ENCODE data around the gene ALDH1A2.
"Not testable (repeated sequence)": the region's sequence is repeated elsewhere in the genome, so short reads cannot be mapped to it uniquely, and the experiment has no call there.

The ALDH1A2 gene

GRCh38 chr15:58037723-58038301 is 27.7 kb downstream of the ALDH1A2 start:
- Histone ChIP-seq H3K4me3 (ENCODE audit: severe bottlenecking) (no peak overlapping the region), H3K27ac (ENCODE audit: poor library complexity, severe bottlenecking) (peak overlapping the region; percentile 91), H3K4me1 (ENCODE audit: insufficient read depth, poor library complexity, severe bottlenecking) (peaks cover 46% of the 10 kb centered on the region), H3K9me3 (ENCODE audit: severe bottlenecking) (no peaks in the 10 kb centered on the region), H3K36me3 (ENCODE audit: low read depth) (no peaks in the 10 kb centered on the region), H3K27me3 (ENCODE audit: insufficient read depth, poor library complexity, severe bottlenecking) (no peaks in the 10 kb centered on the region)
- DNase-seq (ENCODE audit: low spot score) (no peak), ATAC-seq (ENCODE audit: low read depth) (no peak)
- TF ChIP-seq CTCF (IDR thresholded peaks at IDR 0.05; ENCODE audit: poor library complexity, severe bottlenecking) = no peak

GRCh38 chr15:58036579-58036978 is 28.9 kb downstream of the ALDH1A2 start:
- no peak overlapping the region for H3K4me3 ChIP-seq (ENCODE audit: severe bottlenecking)
- TF ChIP-seq CTCF (IDR thresholded peaks at IDR 0.05; ENCODE audit: poor library complexity, severe bottlenecking) = no peak
- no peak for DNase-seq (ENCODE audit: low spot score)
- no peaks in the 10 kb centered on the region for H3K9me3 ChIP-seq (ENCODE audit: severe bottlenecking)
- no peak overlapping the region for H3K27ac ChIP-seq (ENCODE audit: poor library complexity, severe bottlenecking)
- no peak for ATAC-seq (ENCODE audit: low read depth)
- no peaks in the 10 kb centered on the region for H3K36me3 ChIP-seq (ENCODE audit: low read depth)
- H3K4me1 ChIP-seq (ENCODE audit: insufficient read depth, poor library complexity, severe bottlenecking) = peaks cover 36% of the 10 kb centered on the region
- no peaks in the 10 kb centered on the region for H3K27me3 ChIP-seq (ENCODE audit: insufficient read depth, poor library complexity, severe bottlenecking)

- not testable (repeated sequence) for H3K36me3 ChIP-seq (ENCODE audit: low read depth); H3K27ac ChIP-seq (ENCODE audit: poor library complexity, severe bottlenecking); H3K27me3 ChIP-seq (ENCODE audit: insufficient read depth, poor library complexity, severe bottlenecking); DNase-seq (ENCODE audit: low spot score); H3K4me3 ChIP-seq (ENCODE audit: severe bottlenecking); H3K4me1 ChIP-seq (ENCODE audit: insufficient read depth, poor library complexity, severe bottlenecking); ATAC-seq (ENCODE audit: low read depth)
- H3K9me3 ChIP-seq (ENCODE audit: severe bottlenecking) = peaks cover 22% of the 10 kb centered on the region
Measured at GRCh38 chr15:58028392-58028791, 37.1 kb downstream of the ALDH1A2 start.

GRCh38 chr15:58026552-58026951 is 39.0 kb downstream of the ALDH1A2 start:
- no peak overlapping the region for H3K27ac ChIP-seq (ENCODE audit: poor library complexity, severe bottlenecking)
- no peak overlapping the region for H3K4me3 ChIP-seq (ENCODE audit: severe bottlenecking)
- no peaks in the 10 kb centered on the region for H3K4me1 ChIP-seq (ENCODE audit: insufficient read depth, poor library complexity, severe bottlenecking)
- H3K27me3 ChIP-seq (ENCODE audit: insufficient read depth, poor library complexity, severe bottlenecking) = no peaks in the 10 kb centered on the region
- no peak for DNase-seq (ENCODE audit: low spot score)
- no peak for TF ChIP-seq CTCF (IDR thresholded peaks at IDR 0.05; ENCODE audit: poor library complexity, severe bottlenecking)
- H3K9me3 ChIP-seq (ENCODE audit: severe bottlenecking) = peaks cover 22% of the 10 kb centered on the region
- ATAC-seq (ENCODE audit: low read depth) = no peak
- H3K36me3 ChIP-seq (ENCODE audit: low read depth) = no peaks in the 10 kb centered on the region

GRCh38 chr15:58026051-58026450 is 39.5 kb downstream of the ALDH1A2 start:
- Histone ChIP-seq H3K27ac (ENCODE audit: poor library complexity, severe bottlenecking) (no peak overlapping the region), H3K36me3 (ENCODE audit: low read depth) (no peaks in the 10 kb centered on the region), H3K9me3 (ENCODE audit: severe bottlenecking) (peaks cover 22% of the 10 kb centered on the region), H3K4me3 (ENCODE audit: severe bottlenecking) (no peak overlapping the region), H3K4me1 (ENCODE audit: insufficient read depth, poor library complexity, severe bottlenecking) (no peaks in the 10 kb centered on the region), H3K27me3 (ENCODE audit: insufficient read depth, poor library complexity, severe bottlenecking) (no peaks in the 10 kb centered on the region)
- ATAC-seq (ENCODE audit: low read depth) (no peak), DNase-seq (ENCODE audit: low spot score) (no peak)
- TF ChIP-seq CTCF (IDR thresholded peaks at IDR 0.05; ENCODE audit: poor library complexity, severe bottlenecking) = no peak
